ENCODE results near the gene DEFB123. TPM values are rescaled to one million over a fixed set of nuclear protein-coding genes. Genes with fewer than 3 reads are reported as not detected.

Gene DEFB123
- total RNA-seq, 1 donor from 2014 or later = not detected

- Histone ChIP-seq H3K27ac (no peak overlapping the region), H3K4me1 (no peaks in the 10 kb centered on the region), H3K36me3 (no peaks in the 10 kb centered on the region), H3K27me3 (no peaks in the 10 kb centered on the region), H3K4me3 (no peak overlapping the region), H3K9me3 (no peaks in the 10 kb centered on the region)
- no peak for TF ChIP-seq POLR2A (IDR thresholded peaks at IDR 0.05)
- no peak for TF ChIP-seq POLR2AphosphoS5 (IDR thresholded peaks at IDR 0.05; ENCODE audit: insufficient read depth in 1 of 2, low read depth in 1 of 2)
- TF ChIP-seq CTCF (IDR thresholded peaks at IDR 0.05) = no peak
- no peak for DNase-seq (ENCODE audit: extremely low spot score in 2 of 2)
- intact Hi-C loops (cut with DNase I) = no loop called here
These were observed 9.8 kb upstream of the DEFB123 start for GRCh38 chr20:31430568-31431115.

GRCh38 chr20:31446084-31446819 lies 5.8 kb downstream of the DEFB123 start:
- TF ChIP-seq POLR2A (IDR thresholded peaks at IDR 0.05) (no peak), CTCF (IDR thresholded peaks at IDR 0.05) (no peak), POLR2AphosphoS5 (IDR thresholded peaks at IDR 0.05; ENCODE audit: insufficient read depth in 1 of 2, low read depth in 1 of 2) (no peak)
- no peak overlapping the region for H3K4me3 ChIP-seq
- H3K9me3 ChIP-seq = no peaks in the 10 kb centered on the region
- H3K27me3 ChIP-seq = no peaks in the 10 kb centered on the region
- H3K36me3 ChIP-seq = no peaks in the 10 kb centered on the region
- no peak for DNase-seq (ENCODE audit: extremely low spot score in 2 of 2)
- H3K4me1 ChIP-seq = no peaks in the 10 kb centered on the region
- no peak overlapping the region for H3K27ac ChIP-seq
- intact Hi-C loops (cut with DNase I) = no loop called here

- intact Hi-C loops (cut with DNase I) = no loop called here
- H3K4me3 ChIP-seq = no peak overlapping the region
- TF ChIP-seq CTCF (IDR thresholded peaks at IDR 0.05) = no peak
- TF ChIP-seq POLR2A (IDR thresholded peaks at IDR 0.05) = no peak
- TF ChIP-seq POLR2AphosphoS5 (IDR thresholded peaks at IDR 0.05; ENCODE audit: insufficient read depth in 1 of 2, low read depth in 1 of 2) = no peak
- no peak overlapping the region for H3K27ac ChIP-seq
- H3K4me1 ChIP-seq = no peaks in the 10 kb centered on the region
- H3K9me3 ChIP-seq = no peaks in the 10 kb centered on the region
- no peak for DNase-seq (ENCODE audit: extremely low spot score in 2 of 2)
- no peaks in the 10 kb centered on the region for H3K27me3 ChIP-seq
- no peaks in the 10 kb centered on the region for H3K36me3 ChIP-seq
These were observed 9.3 kb downstream of the DEFB123 start for GRCh38 chr20:31449511-31450414.

- DNase-seq (ENCODE audit: extremely low spot score in 2 of 2) = no peak
- no peak overlapping the region for H3K27ac ChIP-seq
- intact Hi-C loops (cut with DNase I) = no loop called here
- no peaks in the 10 kb centered on the region for H3K4me1 ChIP-seq
- H3K4me3 ChIP-seq = no peak overlapping the region
- no peaks in the 10 kb centered on the region for H3K36me3 ChIP-seq
- H3K9me3 ChIP-seq = no peaks in the 10 kb centered on the region
- no peaks in the 10 kb centered on the region for H3K27me3 ChIP-seq
- TF ChIP-seq POLR2A (IDR thresholded peaks at IDR 0.05) = no peak
- TF ChIP-seq POLR2AphosphoS5 (IDR thresholded peaks at IDR 0.05; ENCODE audit: insufficient read depth in 1 of 2, low read depth in 1 of 2) = no peak
- no peak for TF ChIP-seq CTCF (IDR thresholded peaks at IDR 0.05)
These were observed 12.1 kb downstream of the DEFB123 start for GRCh38 chr20:31452575-31452974.

All from vagina (tissue), 2 donors.